H1 (cell line): ENCODE measurements around the gene ACSF3. TPM values are rescaled to one million over a fixed set of nuclear protein-coding genes. Genes with fewer than 3 reads are reported as not detected.

Experiments used
- BACH1 ChIP-seq: IDR thresholded peaks from 2 replicates; pipeline ENCODE4 v1.6.1; 2012; ENCODE audit warnings: low read length, improper control_type of control experiment
- CBX8 ChIP-seq: fragments of 300-800, 300-1000 bp; sonication (generic); IDR thresholded peaks from 2 replicates; pipeline ENCODE4 v1.7.1; 2016; ENCODE audit warnings: low read depth, low read length, borderline replicate concordance
- EGR1 ChIP-seq: IDR thresholded peaks from 2 replicates; pipeline ENCODE4 v1.6.1; 2011; ENCODE audit warnings: low read depth, low read length, borderline replicate concordance
- EP300 ChIP-seq, 2 experiments: IDR thresholded peaks; 1 replicate in 1 of 2; 2 replicates in 1 of 2; pipeline ENCODE4 v1.6.1; 2011 to 2012; ENCODE audit warnings: low read depth in 2 of 2, low read length in 2 of 2, mild to moderate bottlenecking in 2 of 2, borderline replicate concordance in 1 of 2, inconsistent platforms in 1 of 2, moderate library complexity in 1 of 2
- JUND ChIP-seq: IDR thresholded peaks from 2 replicates; pipeline ENCODE4 v1.6.1; 2011; ENCODE audit warnings: mild to moderate bottlenecking, improper control_type of control experiment, low read length
- RBBP5 ChIP-seq: IDR thresholded peaks from 2 replicates; pipeline ENCODE4 v1.7.1; 2012; ENCODE audit warnings: low read depth, mild to moderate bottlenecking, inconsistent platforms, low read length, moderate library complexity, borderline replicate concordance
- SP1 ChIP-seq: IDR thresholded peaks from 2 replicates; pipeline ENCODE4 v1.6.1; 2011; ENCODE audit warnings: low read depth, low read length
- polyA plus RNA-seq, 7 experiments: library from polyadenylated mRNA; depleted of rRNA in 3 of 7; stranded (reverse) in 5 of 7; unstranded in 2 of 7; fragments of >200 nt in 5 of 7; fragments of 200-250 nt in 2 of 7; gene quantifications; 1 replicate in 5 of 7; 2 replicates in 1 of 7; 4 replicates in 1 of 7; pipeline versions ENCODE4 v1.2.1 to v1.2.3, GENCODE V29; 2011 to 2013; ENCODE audit warnings: missing spikeins in 2 of 7, mixed read lengths in 2 of 7
- total RNA-seq: library from RNA; stranded (reverse); fragmentation: NEBNext Ultra II Directional; extraction: Animal tissue kit (Norgen Biotek cat#: 25700); gene quantifications from 2 replicates; pipeline ENCODE4 v1.2.1, GENCODE V29; 2021

ACSF3 gene
- total and polyA plus RNA-seq, 2 of the 8 experiments (the other 6 are each of a cell fraction or from before 2014, with no cell fraction given), result 15.6 to 22.9 TPM

DNA sequence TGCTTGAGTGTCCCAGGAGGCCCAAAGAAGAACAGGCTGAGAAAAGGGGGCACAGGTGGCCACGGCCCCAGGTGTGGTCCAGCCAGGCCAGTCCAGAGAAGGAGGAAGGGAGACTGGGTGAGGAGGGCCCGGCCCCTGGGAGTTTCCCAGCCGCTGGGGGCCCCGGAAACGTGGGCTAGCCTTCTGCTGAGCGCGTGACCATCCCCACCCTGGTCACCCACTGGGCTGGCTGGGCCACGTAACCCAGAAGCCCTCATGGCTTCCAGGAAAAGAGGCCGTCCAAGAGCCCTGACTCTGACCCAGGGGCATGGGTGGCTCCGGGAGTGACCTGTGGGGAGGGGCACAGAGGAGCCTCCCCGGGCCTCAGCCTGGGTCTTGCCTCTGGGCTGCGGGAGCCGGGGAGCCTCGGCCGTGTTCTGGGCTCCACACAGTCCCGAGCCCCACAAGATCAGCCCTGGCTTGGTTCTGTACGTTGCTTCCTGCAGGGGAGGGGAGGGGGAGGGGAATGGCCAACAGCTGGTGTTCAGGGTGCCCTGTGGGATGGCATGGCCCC, 29.8 kb upstream of the ACSF3 start (continued):
- TF ChIP-seq JUND, result no peak
- TF ChIP-seq BACH1, result no peak
- TF ChIP-seq RBBP5, result no peak
- no peak for TF ChIP-seq CBX8
- TF ChIP-seq EP300 (IDR thresholded peaks at IDR 0.05; ENCODE audit: borderline replicate concordance in 1 of 2, low read depth in 2 of 2, low read length in 2 of 2), result no peak
- no peak for TF ChIP-seq SP1
- no peak for TF ChIP-seq EGR1
